Panc1 (cell line): ENCODE results near the gene UCP3.

Source experiments
- SIN3A ChIP-seq: IDR thresholded peaks from 2 replicates; pipeline ENCODE4 v1.6.1; 2012; ENCODE audit warnings: low read depth, mild to moderate bottlenecking, low read length, moderate library complexity, borderline replicate concordance; ENCODE audit not compliant: insufficient read depth
- TF ChIP-seq, protein P1 (sequence below): fragments of 450-650 bp; IDR thresholded peaks from 2 replicates; pipeline ENCODE4 v1.5.1; 2017; ENCODE audit warnings: mild to moderate bottlenecking

DNA sequence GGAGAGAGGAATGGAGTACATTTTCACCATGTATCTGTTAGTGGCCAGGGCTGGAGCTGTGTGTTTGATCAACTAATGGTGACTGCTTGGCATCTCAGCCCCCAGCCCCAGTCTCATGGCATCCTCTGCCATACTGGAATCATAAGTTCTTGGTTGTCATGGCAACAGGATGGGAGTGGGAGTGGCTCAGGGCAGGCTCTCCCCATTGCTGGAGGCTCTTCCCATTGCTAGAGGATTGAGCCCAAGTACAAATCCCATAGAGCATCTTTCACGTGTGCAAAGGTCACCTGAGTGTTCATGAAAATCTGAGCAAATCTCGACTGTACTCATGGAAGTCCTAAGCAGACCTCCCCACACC is 43.1 kb downstream of the UCP3 start:
- TF ChIP-seq, protein P1, sequence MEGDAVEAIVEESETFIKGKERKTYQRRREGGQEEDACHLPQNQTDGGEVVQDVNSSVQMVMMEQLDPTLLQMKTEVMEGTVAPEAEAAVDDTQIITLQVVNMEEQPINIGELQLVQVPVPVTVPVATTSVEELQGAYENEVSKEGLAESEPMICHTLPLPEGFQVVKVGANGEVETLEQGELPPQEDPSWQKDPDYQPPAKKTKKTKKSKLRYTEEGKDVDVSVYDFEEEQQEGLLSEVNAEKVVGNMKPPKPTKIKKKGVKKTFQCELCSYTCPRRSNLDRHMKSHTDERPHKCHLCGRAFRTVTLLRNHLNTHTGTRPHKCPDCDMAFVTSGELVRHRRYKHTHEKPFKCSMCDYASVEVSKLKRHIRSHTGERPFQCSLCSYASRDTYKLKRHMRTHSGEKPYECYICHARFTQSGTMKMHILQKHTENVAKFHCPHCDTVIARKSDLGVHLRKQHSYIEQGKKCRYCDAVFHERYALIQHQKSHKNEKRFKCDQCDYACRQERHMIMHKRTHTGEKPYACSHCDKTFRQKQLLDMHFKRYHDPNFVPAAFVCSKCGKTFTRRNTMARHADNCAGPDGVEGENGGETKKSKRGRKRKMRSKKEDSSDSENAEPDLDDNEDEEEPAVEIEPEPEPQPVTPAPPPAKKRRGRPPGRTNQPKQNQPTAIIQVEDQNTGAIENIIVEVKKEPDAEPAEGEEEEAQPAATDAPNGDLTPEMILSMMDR = no peak
- TF ChIP-seq SIN3A = no peak
